AG09319 (cell line): Measurements from ENCODE around the gene GPLD1.
"Not testable (repeated sequence)": the region's sequence is repeated elsewhere in the genome, so short reads cannot be mapped to it uniquely, and the experiment has no call there.

Source experiments
- DNase-seq: peaks from one replicate; pipeline ENCODE4 v3.0.0-alpha.2; 2010; ENCODE audit warnings: low read depth; ENCODE audit errors: extremely low read depth
- TF ChIP-seq, protein P1 (sequence below): IDR thresholded peaks from 2 replicates; pipeline ENCODE4 v1.5.1; 2011; ENCODE audit warnings: low read depth, mild to moderate bottlenecking, inconsistent platforms, low read length, moderate library complexity

Gene GPLD1

DNA sequence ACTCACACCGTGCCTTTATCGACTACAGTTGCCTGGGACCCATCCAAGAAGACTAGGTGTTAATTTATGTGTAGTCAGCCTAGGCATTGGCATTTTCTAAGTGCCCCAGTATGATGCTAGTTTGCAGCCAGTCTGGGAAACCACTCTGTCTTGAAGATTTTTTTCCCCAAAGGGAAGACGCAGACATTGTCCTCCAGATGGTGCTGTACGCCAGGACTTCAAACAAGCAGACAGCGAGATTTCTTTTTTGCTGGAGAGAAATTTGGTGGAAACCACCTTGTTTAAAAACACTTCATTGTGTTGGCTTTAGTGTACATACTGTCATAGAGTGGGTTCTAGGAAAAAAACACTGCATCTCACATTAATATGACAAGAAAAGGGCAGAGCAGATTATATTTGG, 35.4 kb upstream of the GPLD1 start:
- no peak for DNase-seq

GRCh38 chr6:24524329-24524728, 35.0 kb upstream of the GPLD1 start:
- DNase-seq, result no peak
- TF ChIP-seq, protein P1, sequence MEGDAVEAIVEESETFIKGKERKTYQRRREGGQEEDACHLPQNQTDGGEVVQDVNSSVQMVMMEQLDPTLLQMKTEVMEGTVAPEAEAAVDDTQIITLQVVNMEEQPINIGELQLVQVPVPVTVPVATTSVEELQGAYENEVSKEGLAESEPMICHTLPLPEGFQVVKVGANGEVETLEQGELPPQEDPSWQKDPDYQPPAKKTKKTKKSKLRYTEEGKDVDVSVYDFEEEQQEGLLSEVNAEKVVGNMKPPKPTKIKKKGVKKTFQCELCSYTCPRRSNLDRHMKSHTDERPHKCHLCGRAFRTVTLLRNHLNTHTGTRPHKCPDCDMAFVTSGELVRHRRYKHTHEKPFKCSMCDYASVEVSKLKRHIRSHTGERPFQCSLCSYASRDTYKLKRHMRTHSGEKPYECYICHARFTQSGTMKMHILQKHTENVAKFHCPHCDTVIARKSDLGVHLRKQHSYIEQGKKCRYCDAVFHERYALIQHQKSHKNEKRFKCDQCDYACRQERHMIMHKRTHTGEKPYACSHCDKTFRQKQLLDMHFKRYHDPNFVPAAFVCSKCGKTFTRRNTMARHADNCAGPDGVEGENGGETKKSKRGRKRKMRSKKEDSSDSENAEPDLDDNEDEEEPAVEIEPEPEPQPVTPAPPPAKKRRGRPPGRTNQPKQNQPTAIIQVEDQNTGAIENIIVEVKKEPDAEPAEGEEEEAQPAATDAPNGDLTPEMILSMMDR, result no peak

More for the DNA sequence above, 35.4 kb upstream of the GPLD1 start:
- TF ChIP-seq, protein P1, result peak; percentile 41

DNA sequence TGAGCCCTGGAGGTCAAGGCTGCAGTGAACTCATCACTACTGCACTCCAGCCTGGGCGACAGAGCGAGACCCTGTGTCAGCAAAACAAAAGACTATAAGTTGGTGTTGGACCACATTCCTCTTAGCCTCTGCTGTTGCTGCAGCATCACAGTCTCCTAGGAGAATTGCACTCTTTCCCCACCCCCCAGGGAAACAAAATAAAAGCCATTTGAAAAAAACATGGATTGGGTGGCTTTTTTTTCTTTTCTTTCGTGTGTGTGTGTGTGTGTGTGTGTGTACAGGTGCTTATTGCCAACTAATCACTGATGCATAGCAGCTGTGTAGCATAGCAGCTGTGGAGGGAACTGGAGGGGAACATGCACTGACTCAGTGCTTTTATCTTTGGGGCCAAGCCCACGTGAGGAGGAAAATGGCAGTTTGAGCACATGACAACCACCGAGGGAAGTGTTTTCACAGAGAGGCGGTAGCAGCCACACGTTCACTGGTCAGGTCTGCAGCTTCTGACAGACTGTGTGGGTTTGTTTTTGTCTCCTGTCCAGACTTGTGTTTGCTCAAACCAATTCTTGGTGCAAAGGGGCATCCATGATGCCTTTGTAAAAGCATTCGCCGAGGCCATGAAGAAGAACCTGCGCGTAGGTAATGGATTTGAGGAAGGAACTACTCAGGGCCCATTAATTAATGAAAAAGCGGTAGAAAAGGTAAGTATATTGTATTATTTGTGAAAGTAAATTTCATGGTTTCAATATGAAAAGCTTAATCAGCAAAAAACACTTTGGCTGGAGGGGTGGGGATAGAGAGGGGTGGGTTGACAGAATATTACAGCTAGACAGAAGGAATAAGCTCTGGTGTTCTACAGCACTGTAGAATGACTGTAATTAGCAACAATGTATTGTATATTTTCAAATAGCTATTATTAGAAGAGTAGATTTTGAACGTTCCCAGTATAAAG, 33.1 kb upstream of the GPLD1 start:
- DNase-seq, result no peak
- TF ChIP-seq, protein P1, result no peak

- TF ChIP-seq, protein P1, result peak; percentile 75
- DNase-seq, result no peak
Measured at GRCh38 chr6:24520929-24521546, 31.7 kb upstream of the GPLD1 start.

DNA sequence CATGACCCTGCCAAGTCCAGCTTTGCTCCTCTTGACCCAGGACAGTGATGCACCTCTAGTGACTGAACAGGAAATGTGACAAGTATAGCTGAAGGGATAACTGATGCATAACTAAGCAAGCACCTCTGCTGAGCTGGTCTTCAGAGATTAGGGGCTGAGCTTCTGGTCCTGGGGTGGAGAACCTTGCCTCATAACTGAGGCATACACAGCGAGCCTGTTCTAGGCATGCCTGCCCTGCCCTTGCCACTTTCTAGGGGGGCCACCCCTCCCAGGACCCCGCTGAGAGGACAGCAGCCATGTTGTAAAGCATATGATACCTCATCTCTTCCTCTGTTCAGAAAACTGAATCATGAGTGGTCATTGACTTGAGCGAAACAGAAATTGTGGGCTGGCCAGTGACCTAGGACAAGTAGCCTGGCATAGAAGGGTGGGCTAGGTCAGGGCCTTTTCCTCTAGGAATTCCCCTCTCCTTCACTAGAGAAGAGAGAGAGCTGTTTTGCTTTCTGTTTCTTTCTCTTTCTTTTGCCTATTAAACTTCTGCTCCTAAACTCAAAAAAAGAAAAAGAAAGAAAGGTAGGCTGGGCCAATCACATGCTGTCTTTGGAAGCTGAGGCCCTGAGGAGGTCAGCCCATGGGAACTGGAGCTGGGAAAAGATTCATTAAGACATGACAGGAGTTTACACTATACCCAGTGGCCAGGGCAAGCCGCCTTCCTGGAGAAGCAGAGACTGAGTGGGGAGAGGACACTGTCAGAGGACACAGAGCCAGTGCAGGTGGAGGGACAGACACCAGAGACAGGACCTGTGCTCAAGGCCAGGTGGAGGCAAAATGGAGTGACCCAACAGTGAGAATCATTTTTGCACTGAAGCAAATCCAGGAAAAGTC, 28.5 kb upstream of the GPLD1 start:
- TF ChIP-seq, protein P1, result no peak
- DNase-seq, result no peak

GRCh38 chr6:24513602-24514001, 24.2 kb upstream of the GPLD1 start:
- TF ChIP-seq, protein P1, result no peak
- no peak for DNase-seq

- DNase-seq, result not testable (repeated sequence)
Measured at GRCh38 chr6:24511976-24512375, 22.6 kb upstream of the GPLD1 start.
